ENCODE data around the gene GAB2. TPM values are rescaled to one million over a fixed set of nuclear protein-coding genes. Genes with fewer than 3 reads are reported as not detected.

The GAB2 gene
- total RNA-seq, 1 donor from 2014 or later = 63.3 TPM

- DNase-seq (ENCODE audit: low spot score) (no peak), ATAC-seq (no peak)
- intact Hi-C loops (cut with DNase I) = no loop called here
Observed at GRCh38 chr11:78429660-78430059, 12.0 kb upstream of the GAB2 start.

GRCh38 chr11:78429209-78429608 is 11.6 kb upstream of the GAB2 start:
- ATAC-seq = no peak
- intact Hi-C loops (cut with DNase I) = no loop called here
- DNase-seq (ENCODE audit: low spot score) = no peak

- no peak for ATAC-seq
- intact Hi-C loops (cut with DNase I) = no loop called here
- DNase-seq (ENCODE audit: low spot score) = no peak
Observed at GRCh38 chr11:78428773-78429172, 11.2 kb upstream of the GAB2 start.

GRCh38 chr11:78428266-78428636 is 10.6 kb upstream of the GAB2 start:
- DNase-seq (ENCODE audit: low spot score) = no peak
- ATAC-seq = no peak
- intact Hi-C loops (cut with DNase I) = no loop called here

- DNase-seq (ENCODE audit: low spot score) = no peak
- intact Hi-C loops (cut with DNase I) = no loop called here
- ATAC-seq = no peak
Observed at GRCh38 chr11:78427615-78428265, 10.1 kb upstream of the GAB2 start.

- DNase-seq (ENCODE audit: low spot score) (no peak), ATAC-seq (no peak)
- intact Hi-C loops (cut with DNase I) = no loop called here
Observed at GRCh38 chr11:78426845-78427244, 9.2 kb upstream of the GAB2 start.

- DNase-seq (ENCODE audit: low spot score) = no peak
- intact Hi-C loops (cut with DNase I) = no loop called here
- ATAC-seq = no peak
Observed at GRCh38 chr11:78425399-78426070, 7.9 kb upstream of the GAB2 start.

- intact Hi-C loops (cut with DNase I) = no loop called here
- no peak for ATAC-seq
Observed at GRCh38 chr11:78424334-78425270, 7.0 kb upstream of the GAB2 start.

GRCh38 chr11:78423241-78423640 is 5.6 kb upstream of the GAB2 start:
- DNase-seq (ENCODE audit: low spot score) = no peak
- no peak for ATAC-seq
- intact Hi-C loops (cut with DNase I) = no loop called here

More at GRCh38 chr11:78424334-78425270, 7.0 kb upstream of the GAB2 start:
- no peak for DNase-seq (ENCODE audit: low spot score)

GRCh38 chr11:78420796-78421209 is 3.2 kb upstream of the GAB2 start:
- ATAC-seq = no peak
- peak; percentile 79 for DNase-seq (ENCODE audit: low spot score)

GRCh38 chr11:78420255-78420764 is 2.7 kb upstream of the GAB2 start:
- ATAC-seq (peak; percentile 71), DNase-seq (ENCODE audit: low spot score) (peak; percentile 90)
- intact Hi-C loops (cut with DNase I) = no loop called here

More at GRCh38 chr11:78420796-78421209, 3.2 kb upstream of the GAB2 start:
- intact Hi-C loops (cut with DNase I) = no loop called here

- ATAC-seq (peak; percentile 62), DNase-seq (ENCODE audit: low spot score) (peak; percentile 69)
- intact Hi-C loops (cut with DNase I) = loop anchor here (10.0 kb wide), 1 partner anchor 145 kb away; no protein-coding TSS in a partner anchor
Observed at GRCh38 chr11:78419327-78419726, 1.7 kb upstream of the GAB2 start.

GRCh38 chr11:78418584-78419211 is 1.1 kb upstream of the GAB2 start:
- ATAC-seq (no peak), DNase-seq (ENCODE audit: low spot score) (no peak)
- intact Hi-C loops (cut with DNase I) = loop anchor here (10.0 kb wide), 1 partner anchor 146 kb away; no protein-coding TSS in a partner anchor

GRCh38 chr11:78417888-78418583 is 416 bp upstream of the GAB2 start:
- intact Hi-C loops (cut with DNase I) = loop anchor here (10.0 kb wide), 1 partner anchor 147 kb away; no protein-coding TSS in a partner anchor
- ATAC-seq = peak; percentile 37
- peak; percentile 89 for DNase-seq (ENCODE audit: low spot score)

- intact Hi-C loops (cut with DNase I) = loop anchor here (10.0 kb wide), 1 partner anchor 148 kb away; no protein-coding TSS in a partner anchor
- DNase-seq (ENCODE audit: low spot score) (peak; percentile 87), ATAC-seq (peak; percentile 78)
Observed at GRCh38 chr11:78416285-78417174, 1.1 kb downstream of the GAB2 start.

- DNase-seq (ENCODE audit: low spot score) = no peak
- no peak for ATAC-seq
- intact Hi-C loops (cut with DNase I) = loop anchor here (10.0 kb wide), 1 partner anchor 149 kb away; no protein-coding TSS in a partner anchor
Observed at GRCh38 chr11:78415338-78415737, 2.3 kb downstream of the GAB2 start.
